ENCODE results near the gene CLDN9.
"Not testable (repeated sequence)": the region's sequence is repeated elsewhere in the genome, so short reads cannot be mapped to it uniquely, and the experiment has no call there.

Gene CLDN9

DNA sequence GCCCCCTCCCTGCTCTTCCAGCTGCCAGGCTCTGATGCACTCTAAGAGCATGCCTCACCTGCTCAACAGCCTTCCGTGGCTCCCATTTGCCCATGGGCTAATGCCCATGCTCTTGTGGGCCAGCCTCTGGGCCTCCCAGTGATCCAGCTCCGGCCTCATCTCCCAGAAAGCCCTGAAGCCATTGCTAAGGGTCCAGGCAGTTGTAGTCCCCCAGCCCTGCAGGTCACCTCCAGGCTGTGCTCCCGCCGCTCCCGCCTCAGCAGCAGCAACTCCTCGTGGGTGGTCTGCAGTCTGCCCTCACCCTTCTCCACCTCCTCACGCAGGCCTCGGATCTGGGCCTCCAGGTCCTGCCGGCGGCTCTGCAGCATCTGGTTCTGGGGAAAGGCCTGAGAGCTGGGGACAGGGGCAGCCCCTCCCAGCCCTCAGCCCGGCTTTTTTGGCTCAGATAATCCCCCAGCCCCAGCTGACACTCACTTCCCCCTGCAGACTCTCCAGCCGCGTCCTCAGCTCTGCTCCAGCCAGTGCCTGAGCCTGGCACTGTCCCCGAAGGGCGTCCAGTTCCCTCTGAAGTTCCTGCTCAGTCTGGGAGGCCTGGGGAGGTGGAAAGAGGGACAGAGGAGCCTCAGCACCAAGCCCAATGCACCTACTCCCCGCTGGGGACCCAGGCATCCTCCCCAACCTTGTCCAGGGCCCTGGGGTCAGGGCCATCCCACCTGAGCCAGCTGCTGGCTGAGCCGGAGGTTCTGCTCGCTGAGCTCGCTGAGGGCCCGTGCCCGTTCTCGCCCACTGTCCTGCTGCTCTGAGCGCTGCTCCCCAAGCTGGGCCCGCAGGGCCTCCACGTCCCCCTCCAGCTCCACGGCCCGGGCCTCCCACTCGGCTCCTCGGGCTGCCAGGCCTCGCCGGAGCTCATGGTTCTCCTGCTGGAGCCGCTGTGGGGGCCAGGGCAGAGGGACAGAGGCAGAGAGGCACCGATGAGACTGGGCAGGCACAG is 17.8 kb downstream of the CLDN9 start:
- no peak for DNase-seq (ENCODE audit: low read depth in 2 of 2)

DNA sequence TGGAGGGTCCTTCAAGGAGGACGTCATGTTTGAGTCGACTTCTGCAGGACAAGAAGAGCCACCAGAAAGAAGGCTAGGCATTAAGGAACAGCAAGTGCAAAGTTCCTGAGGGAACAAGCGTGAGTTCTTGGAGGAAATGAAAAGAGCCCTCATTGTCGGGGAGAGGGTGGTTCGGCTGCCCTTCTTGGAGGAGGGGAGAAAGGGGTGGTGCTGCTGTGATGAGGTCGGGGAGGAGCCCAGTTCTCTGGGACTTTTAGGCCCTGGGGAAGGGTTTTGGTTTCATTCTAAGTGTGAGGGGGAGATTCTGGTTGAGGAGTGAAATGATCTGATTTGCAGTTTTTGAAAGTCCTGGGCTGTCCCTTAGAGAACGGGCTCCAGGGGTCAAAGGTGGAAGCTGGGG is 19.9 kb downstream of the CLDN9 start:
- no peak for DNase-seq (ENCODE audit: low read depth in 2 of 2)

DNA sequence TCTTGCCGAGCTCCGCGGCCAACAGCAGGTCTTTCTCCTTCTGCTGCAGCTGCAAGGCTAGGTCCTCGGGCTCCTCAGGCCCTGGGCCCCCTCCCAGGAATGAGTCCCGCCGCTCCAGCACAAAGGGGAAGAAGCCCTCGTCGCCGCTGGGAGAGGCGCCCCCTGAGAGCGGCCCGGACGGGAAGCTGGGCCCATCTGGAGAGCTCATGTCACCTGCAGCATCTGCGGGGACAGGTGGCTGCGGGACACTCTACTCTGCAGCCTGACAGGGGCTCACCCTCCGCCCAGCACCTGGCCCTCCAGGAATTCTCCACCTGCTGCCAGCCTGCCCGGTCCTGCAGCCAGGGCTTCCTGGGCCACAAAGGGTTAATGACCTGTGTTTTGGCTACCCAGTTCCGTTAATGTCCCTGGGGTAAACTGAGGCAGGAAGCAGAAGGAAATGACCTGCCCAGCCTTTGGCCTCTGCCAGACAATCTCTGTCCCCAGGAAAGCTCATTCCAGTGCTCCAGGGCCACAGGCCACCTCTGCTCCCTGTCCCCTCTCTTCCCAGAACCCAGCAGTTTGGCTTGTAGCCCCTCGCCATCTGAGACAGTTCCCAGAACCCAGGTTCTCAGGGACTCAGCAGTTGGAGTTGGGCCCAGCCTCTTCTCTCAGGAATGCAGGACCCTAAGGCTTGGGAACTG is 22.7 kb downstream of the CLDN9 start:
- DNase-seq (ENCODE audit: low read depth in 2 of 2) = no peak

DNA sequence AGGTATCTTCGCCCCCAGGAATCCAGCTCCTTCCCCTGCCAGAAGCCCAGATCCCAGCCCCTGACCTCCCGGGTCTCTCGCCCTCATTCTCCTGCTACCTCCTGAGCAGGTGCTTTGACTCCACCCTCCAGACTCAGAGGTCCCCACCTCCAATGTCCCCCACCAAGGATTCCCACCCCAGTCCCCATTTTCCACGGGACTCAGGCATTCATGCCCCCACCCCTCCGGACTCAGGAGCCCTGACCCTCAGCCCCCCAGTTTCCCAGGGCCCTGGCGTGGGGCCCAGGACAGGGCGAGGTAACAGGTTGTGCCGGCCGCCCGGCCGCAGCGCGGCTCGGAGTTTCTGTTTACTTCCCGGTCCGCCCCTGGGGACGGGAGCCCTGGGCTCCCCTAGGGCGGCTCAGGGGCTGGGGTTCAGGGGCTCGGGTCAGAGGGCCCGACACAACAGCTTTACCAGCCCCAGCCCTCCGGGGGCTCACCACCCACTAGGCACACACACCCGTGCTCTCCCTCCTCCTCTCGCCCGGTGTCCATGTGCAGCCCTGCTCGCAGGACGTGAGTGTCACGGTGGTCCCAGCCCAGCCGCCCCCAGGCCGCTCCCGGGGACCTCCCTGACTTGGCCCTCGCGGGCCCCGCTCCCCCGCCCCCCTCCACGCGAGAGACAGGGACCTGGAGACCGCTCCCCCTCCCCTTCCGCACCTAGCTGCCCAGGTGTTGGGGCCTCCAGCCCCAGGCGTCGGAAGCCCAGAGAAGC is 23.4 kb downstream of the CLDN9 start:
- DNase-seq (ENCODE audit: low read depth in 2 of 2) = no peak

DNA sequence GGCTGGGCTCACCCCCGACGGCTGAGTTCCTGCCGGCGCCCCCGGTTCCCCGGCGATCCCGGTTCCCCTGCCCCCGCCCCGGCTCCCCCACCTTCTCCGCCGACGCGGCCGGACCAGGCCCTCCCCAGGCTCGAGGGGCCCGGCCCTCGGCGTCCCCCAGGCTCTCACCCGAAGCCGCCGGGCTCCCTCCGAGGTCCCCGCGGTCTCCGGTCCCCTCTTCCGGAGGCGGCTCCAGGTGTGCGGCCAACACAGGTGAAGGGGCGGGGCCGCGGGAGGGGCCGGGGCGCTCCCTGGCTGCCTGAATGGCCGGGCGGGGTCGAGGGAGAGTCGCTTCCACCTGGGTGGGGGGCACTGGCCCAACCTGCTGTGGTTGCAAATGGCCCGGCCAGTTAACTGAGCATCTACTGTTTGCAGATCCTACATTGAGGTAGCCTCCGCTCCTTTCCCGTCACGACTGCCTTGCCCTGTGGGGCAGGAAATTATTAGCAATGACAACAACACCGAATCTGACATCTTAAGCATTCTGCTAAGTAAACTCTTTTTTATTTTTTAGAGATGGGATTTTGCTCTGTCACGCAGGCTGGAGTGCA is 24.1 kb downstream of the CLDN9 start, which contains the start of gene BICDL2:
TSS of gene BICDL2 (minus strand) at position 219 of the 590 bp plus-strand sequence. CDS start 1,448 bp downstream, outside the sequence.
- no peak for DNase-seq (ENCODE audit: low read depth in 2 of 2)

DNA sequence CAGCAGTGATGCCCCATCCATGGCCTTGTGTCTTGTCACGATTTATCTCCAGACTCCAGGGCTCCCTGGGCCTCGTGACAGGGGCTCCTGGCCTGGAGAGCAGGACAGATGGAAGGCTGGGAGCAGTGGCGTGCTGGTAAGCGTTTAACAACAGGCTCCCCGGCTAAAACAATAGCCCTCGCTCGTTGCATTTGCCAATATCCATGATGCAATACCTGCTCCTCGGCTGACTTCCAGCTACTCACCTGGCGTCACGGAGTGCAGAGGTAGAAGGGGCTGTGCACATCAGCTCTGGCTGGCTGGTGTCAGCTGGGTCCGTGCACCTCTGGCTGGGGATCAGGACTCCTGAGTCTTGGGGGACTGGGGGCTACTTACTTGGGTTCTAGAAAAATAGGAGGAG is 25.5 kb downstream of the CLDN9 start:
- no peak for DNase-seq (ENCODE audit: low read depth in 2 of 2)

DNA sequence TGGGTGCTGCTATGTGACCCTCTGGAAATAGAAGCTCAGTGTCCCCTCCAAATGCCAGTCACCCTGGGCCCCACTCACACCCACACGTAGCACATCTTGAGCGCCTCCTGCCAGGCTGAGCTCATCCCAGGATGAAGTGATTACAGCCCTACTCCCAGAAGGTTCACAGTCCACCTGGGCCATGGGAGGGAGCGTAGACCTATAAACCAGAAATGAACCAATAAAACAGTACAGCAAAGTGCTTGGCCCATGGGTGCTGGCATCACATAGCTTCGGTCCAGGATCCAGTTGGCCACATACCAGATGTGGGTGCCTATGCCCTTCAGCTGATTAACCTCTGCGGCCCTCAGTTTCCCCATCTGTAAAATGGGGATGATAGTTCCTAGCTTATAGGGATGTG is 26.2 kb downstream of the CLDN9 start:
- DNase-seq (ENCODE audit: low read depth in 2 of 2) = no peak

DNA sequence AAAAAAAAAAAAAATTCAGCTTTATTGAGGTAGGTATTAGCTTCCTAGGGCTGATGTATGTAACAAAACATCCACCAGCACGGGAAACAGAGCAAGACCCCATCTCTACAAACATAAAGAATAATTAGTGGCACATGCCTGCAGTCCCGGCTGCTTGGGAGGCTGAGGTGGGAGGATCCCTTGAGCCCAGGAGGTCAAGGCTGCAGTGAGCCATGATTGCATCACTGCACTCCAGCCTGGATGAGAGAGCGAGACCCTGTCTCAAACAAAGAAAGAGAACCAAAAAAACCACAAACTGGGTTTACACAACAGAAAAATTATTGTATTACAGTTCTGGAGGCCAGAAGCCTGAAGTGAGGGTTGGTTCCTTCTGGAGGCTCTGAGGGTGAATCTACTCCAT is 29.7 kb downstream of the CLDN9 start:
- no peak for DNase-seq (ENCODE audit: low read depth in 2 of 2)

DNA sequence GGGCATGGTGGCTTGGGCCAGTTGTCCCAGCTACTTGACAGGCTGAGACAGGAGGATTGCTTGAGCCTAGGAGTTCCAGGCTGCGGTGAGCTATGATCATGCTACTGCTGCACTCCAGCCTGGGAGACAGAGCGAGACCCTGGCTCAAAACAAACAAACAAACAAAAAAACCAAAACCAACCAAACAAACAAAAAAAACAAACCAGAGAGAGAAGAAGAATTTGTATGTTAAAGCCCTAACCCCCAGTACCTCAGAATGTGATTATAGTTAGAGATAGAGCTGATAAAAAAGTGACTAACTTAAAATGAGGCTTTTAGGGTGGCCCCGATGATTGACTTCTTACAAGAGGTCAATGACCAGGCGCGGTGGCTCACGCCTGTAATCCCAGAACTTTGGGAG is 32.0 kb downstream of the CLDN9 start:
- no peak for DNase-seq (ENCODE audit: low read depth in 2 of 2)

DNA sequence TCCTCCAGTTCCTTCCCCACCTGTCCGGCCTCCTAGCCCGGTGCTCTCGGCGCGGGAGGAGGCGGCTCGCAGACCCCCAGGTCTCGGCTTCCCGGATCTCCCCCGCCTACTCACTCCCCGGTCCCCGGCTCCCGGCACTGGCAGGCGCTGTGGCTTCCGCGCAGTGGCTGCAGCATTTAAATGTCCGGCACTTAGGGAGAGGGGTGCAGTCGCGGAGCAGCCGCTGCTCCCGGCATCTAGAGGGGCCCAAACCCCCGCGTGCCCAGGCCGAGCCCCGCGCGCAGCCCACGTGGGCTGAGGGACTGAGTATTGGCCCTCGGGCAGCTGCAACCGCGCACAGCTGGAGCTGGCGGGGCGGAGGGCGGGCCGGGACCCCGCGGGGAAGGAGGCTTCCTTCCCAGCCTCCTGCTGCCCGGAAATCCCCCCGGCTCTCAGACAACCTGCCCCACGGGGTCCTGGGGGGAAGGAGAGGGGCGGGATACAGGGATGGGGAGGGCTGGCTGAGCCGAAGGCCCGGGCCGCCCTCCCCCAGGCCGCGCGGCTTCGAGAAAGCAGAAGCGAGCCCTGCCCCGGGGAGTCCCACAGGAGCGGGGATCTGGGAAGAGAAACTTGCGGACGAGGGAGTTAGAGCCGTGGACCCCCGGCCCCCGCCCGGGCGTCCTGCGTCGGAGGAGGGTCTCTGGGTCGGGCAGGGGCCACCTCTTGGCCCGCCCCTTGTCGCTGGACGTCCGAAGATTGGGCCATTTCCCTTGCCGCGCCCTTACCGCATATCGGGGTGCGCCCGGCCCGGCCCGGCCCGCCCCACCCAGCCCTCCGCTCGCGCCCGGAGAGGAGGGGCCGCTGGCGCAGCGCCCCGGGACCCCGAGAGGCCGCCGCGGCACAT is 33.3 kb downstream of the CLDN9 start, which contains the start of gene MMP25:
TSS of gene MMP25 (plus strand) at position 804 of the 883 bp plus-strand sequence. CDS start 357 bp downstream, outside the sequence.
- no peak for DNase-seq (ENCODE audit: low read depth in 2 of 2)

DNA sequence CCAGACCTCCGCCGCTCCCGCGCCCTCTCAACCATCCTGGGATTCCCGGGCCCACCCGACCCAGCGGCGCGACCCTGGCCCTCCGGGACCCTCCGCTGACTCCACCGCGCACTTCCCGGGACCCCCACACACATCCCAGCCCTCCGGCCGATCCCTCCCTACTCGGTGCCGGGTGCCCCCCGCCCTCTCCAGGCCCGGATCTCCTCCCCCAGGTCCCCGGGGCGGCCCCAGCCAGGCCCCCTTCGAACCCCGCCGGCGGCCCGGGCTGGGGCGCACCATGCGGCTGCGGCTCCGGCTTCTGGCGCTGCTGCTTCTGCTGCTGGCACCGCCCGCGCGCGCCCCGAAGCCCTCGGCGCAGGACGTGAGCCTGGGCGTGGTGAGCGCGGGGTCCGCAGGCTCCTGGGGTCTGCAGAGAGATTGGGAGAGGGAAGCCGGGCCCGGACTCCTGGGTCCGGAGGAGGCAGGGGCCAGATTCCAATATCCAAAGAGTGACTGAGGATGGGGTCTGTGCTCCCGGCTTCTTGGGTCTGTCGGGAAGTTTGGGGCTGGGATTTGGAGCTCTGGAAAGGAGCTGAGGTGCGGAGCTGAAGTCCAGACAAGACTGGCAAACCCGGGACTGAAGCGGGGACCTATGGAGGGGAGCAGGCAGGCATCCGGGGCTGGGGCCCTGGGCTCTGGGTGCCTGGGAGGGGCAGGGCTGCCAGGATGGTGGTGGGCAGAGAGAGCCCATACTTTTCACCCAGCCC is 34.1 kb downstream of the CLDN9 start:
- no peak for DNase-seq (ENCODE audit: low read depth in 2 of 2)

DNA sequence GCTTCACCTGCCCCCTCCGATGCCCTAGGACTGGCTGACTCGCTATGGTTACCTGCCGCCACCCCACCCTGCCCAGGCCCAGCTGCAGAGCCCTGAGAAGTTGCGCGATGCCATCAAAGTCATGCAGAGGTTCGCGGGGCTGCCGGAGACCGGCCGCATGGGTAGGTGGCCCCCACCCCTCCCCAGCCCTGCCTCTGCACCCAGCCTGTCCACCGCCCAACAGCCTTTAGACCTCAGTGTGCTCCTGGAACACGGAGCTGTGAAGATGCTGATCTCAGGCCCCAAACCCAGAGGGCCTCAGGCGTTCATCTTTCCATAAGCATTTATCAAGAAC is 34.6 kb downstream of the CLDN9 start:
- no peak for DNase-seq (ENCODE audit: low read depth in 2 of 2)

DNA sequence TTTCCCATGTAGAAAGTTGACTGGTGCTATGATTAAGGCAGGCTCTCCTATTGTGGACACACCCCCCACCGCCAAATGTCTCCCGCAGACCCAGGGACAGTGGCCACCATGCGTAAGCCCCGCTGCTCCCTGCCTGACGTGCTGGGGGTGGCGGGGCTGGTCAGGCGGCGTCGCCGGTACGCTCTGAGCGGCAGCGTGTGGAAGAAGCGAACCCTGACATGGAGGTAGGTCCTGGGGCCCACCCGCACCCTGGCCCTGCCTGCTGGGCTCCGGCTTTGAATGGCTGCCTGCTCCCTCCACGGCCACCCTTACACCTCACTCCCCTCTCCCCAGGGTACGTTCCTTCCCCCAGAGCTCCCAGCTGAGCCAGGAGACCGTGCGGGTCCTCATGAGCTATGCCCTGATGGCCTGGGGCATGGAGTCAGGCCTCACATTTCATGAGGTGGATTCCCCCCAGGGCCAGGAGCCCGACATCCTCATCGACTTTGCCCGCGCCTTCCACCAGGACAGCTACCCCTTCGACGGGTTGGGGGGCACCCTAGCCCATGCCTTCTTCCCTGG is 37.3 kb downstream of the CLDN9 start:
- DNase-seq (ENCODE audit: low read depth in 2 of 2) = no peak

DNA sequence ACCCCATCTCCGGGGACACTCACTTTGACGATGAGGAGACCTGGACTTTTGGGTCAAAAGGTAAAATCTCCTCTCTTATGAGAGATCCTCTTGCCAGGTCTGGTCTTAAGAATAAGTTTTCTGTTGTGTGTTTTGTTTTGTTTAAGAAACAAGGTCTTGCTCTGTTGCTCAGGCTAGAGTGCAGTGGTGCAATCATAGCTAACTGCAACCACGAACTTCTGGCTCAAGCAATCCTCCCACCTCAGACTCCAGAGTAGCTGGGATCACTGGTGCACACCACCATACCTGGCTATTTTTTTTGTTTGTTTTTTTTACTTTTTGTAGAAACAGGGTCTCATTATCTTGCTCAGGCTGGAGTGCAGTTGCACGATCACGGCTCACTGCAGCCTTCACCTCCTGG is 37.8 kb downstream of the CLDN9 start:
- no peak for DNase-seq (ENCODE audit: low read depth in 2 of 2)

DNA sequence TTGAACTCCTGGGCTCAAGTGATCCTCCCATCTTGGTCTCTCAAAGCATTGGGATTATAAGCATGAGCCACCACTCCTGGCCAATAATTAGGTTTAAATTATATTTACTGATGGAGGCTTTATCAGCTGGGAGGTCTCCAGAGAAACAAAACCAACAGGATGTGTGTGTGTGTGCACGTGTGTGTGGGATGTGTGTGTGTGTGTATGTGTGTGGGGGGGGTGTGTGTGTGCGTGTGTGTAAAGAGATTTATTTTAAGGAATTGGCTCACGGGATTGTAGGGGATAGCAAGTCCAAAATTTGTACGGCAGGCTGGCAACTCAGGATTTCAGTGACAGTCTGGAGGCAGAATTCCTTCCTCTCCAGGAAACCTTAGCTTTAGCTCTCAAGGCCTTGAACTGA is 38.3 kb downstream of the CLDN9 start:
- DNase-seq (ENCODE audit: low read depth in 2 of 2) = no peak

DNA sequence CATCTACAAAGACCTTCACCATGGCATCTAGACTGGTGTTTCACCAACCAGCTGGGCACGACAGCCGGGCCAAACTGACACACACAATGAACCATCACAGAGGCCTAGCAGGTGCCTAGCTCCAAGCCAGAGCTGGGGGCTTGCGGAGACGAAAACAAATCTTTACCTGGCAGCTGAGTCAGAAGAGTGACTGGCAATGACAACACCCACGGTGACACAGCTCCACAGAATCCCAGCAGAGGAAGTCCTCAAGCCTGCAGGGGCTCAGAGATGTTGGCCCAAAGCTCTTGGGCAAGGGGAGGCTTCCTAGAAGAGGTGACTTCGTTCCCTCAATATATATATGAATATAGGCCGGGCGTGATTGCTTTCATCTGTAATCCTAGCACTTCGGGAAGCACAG is 38.8 kb downstream of the CLDN9 start:
- DNase-seq (ENCODE audit: low read depth in 2 of 2) = no peak

DNA sequence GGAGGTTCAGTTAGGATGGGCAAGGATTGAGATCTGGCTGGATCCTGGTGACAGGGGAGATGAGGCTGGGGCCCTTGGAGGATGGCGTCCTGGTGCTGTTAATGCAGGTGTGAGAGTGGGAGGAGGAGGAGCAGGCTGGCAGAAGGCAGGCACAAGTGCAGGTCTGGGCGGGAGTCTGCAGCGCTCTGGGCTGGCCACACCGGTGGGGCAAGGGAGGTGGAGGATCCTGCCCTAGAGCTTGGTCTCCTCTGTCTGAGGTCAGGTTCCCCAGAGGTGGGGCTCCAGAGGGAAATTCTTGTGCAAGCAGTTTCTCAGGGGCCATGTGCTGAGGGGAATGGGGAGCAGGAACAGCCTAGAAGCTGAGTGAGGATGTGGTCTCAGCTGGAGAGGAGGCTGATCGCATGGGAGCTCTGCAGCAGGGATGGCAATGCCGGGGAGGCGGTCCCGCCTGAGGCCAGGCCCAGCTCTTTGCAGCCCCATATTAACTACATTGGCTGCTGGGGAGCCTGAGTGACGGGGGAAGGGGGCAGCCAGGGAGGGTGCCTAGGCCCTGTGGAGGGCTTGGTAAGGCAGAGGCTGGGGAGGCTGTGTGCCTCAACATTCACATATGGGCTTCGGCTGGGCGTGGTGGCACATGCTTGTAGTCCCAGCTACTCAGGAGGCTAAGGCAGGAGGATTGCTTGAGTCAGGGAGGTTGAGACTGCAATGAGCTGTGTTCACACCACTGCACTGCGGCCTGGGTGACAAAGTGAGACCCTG is 40.0 kb downstream of the CLDN9 start:
- not testable (repeated sequence) for DNase-seq (ENCODE audit: low read depth in 2 of 2)

DNA sequence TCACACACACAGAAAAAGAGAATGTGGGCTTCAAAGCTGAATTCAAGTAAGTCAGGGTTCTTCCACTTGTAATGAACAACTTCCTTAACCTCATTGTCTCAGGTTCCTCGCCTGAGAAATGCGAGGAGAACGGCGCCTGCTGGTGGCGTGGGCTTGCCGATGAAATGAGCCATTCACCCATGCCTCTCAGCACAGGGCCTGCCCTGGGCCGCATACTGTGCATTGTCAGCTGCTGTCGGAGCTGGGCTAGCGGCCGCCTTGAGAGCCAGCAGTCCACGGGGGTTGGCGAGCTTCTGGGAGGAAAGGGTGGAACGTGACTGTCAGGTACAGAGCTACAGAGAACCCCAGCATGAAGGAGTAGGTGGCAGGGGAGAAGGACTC is 40.6 kb downstream of the CLDN9 start:
- DNase-seq (ENCODE audit: low read depth in 2 of 2) = not testable (repeated sequence)

Data from stimulated activated CD8-positive, alpha-beta memory T cell treated with anti-CD3 and anti-CD28 coated beads, Interleukin-15, amount 100 ng/mL, for 4 hours (primary cell).